BE2C (cell line): ENCODE measurements around the gene LRBA.

Source experiments
- DNase-seq: peaks from one replicate; pipeline ENCODE4 v3.0.0-alpha.2; 2020
- H3K27me3 ChIP-seq: fragments of 250-450 bp; sonication (Bioruptor Pico); 2 replicates; pipeline ENCODE4 v1.5.1; 2020; ENCODE audit warnings: mild to moderate bottlenecking
- H3K36me3 ChIP-seq: fragments of 250-450 bp; sonication (Bioruptor Pico); 2 replicates; pipeline ENCODE4 v1.5.1; 2020; ENCODE audit warnings: mild to moderate bottlenecking
- H3K4me1 ChIP-seq: fragments of 250-450 bp; sonication (Bioruptor Pico); 2 replicates; pipeline ENCODE4 v1.5.1; 2020
- H3K4me3 ChIP-seq: 2 replicates; pipeline ENCODE4 v1.5.1; 2011; ENCODE audit warnings: low read depth, low read length
- H3K9me3 ChIP-seq: fragments of 250-450 bp; sonication (Bioruptor Pico); 2 replicates; pipeline ENCODE4 v1.5.1; 2020
- TF ChIP-seq, protein P1 (sequence below): IDR thresholded peaks from 2 replicates; pipeline ENCODE4 v1.5.1; 2012; ENCODE audit warnings: mild to moderate bottlenecking, low read depth, low read length

The LRBA gene

DNA sequence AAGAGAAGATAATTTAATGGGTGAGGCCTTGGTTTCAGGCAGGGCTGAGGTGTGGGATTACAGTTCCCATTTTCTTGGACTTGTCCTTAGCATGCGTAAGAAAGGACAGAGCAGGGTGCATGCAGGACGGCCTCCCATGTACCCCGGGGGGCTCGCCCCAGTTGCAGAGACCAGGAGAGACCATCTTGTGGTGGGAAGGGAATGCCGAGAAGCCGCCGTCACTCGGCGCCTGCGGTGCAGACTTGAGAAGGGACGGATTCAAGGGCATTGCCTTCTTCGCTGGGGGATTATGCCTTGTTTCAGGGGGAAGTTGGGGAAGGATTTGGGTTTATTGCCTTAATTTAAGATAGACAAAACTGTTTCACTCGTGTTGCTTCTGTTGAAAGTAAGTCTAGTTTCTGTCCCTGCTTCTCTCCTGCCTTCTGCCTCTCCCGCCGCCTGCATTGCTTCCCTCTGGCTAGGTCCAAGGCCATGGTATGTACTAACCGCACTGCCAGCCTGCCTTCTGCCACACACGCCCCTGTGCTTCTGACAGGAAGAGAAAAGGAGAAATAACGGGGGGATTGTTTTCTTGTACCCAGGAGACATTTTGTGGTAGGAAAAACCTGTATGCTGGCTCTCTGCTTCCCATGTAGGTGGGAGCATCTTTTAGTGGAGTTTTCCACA is 761.0 kb downstream of the LRBA start:
- H3K36me3 ChIP-seq = no peaks in the 10 kb centered on the region
- DNase-seq = no peak
- H3K27me3 ChIP-seq = no peaks in the 10 kb centered on the region
- no peaks in the 10 kb centered on the region for H3K9me3 ChIP-seq
- no peak overlapping the region for H3K4me3 ChIP-seq
- H3K4me1 ChIP-seq = peaks cover 6% of the 10 kb centered on the region
- TF ChIP-seq, protein P1, sequence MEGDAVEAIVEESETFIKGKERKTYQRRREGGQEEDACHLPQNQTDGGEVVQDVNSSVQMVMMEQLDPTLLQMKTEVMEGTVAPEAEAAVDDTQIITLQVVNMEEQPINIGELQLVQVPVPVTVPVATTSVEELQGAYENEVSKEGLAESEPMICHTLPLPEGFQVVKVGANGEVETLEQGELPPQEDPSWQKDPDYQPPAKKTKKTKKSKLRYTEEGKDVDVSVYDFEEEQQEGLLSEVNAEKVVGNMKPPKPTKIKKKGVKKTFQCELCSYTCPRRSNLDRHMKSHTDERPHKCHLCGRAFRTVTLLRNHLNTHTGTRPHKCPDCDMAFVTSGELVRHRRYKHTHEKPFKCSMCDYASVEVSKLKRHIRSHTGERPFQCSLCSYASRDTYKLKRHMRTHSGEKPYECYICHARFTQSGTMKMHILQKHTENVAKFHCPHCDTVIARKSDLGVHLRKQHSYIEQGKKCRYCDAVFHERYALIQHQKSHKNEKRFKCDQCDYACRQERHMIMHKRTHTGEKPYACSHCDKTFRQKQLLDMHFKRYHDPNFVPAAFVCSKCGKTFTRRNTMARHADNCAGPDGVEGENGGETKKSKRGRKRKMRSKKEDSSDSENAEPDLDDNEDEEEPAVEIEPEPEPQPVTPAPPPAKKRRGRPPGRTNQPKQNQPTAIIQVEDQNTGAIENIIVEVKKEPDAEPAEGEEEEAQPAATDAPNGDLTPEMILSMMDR = no peak

DNA sequence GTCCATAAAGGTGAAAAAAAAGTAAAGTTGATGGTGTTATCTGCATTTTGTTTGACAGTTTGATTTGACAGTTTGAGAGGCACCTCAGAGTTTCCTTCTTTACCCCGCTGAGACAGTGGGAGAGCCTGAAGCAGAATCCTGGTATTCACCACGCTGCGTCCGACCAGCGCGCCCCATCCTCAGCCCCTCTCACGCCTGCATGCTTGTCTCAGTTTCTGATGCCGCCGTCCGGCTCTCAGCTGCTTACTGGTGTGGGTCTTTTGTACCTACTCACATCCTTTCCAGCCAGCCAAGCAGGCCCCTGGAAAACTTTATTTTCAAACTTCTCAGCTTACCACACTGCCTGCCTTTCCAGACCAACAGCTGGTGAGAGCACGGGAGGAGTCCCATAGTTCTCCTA is 761.7 kb downstream of the LRBA start:
- no peak for DNase-seq
- peaks cover 6% of the 10 kb centered on the region for H3K4me1 ChIP-seq
- TF ChIP-seq, protein P1 = no peak
- no peaks in the 10 kb centered on the region for H3K9me3 ChIP-seq
- no peak overlapping the region for H3K4me3 ChIP-seq
- H3K27me3 ChIP-seq = no peaks in the 10 kb centered on the region
- H3K36me3 ChIP-seq = no peaks in the 10 kb centered on the region

DNA sequence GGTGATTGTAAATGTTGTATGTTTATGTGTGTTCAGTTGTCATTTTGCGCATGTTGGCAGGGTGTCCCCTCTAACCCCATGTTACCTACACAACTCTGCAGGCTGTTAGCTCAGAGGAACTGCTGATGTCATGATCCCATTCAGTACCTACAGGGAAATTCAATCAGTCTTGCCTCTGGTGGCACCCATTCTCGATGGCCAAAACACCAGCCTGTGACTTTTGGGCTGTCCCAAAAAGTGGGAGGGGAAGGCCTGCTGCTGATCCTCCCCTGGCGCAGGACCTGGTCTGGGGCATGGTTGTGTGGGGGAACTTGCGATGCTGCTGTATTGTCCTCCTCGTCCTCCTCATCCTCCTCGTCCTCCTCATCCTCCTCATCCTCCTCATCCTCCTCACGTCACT is 762.3 kb downstream of the LRBA start:
- Histone ChIP-seq H3K36me3 (no peaks in the 10 kb centered on the region), H3K9me3 (no peaks in the 10 kb centered on the region), H3K4me3 (no peak overlapping the region), H3K27me3 (no peaks in the 10 kb centered on the region), H3K4me1 (peaks cover 7% of the 10 kb centered on the region)
- TF ChIP-seq, protein P1 = no peak
- no peak for DNase-seq

GRCh38 chr4:150252306-150252705 is 762.8 kb downstream of the LRBA start:
- Histone ChIP-seq H3K27me3 (no peaks in the 10 kb centered on the region), H3K9me3 (no peaks in the 10 kb centered on the region), H3K36me3 (no peaks in the 10 kb centered on the region), H3K4me3 (no peak overlapping the region), H3K4me1 (peaks cover 10% of the 10 kb centered on the region)
- TF ChIP-seq, protein P1 = no peak
- no peak for DNase-seq

- H3K4me3 ChIP-seq = no peak overlapping the region
- no peaks in the 10 kb centered on the region for H3K36me3 ChIP-seq
- H3K4me1 ChIP-seq = peaks cover 10% of the 10 kb centered on the region
- no peaks in the 10 kb centered on the region for H3K27me3 ChIP-seq
- peak; percentile 57 for DNase-seq
- no peaks in the 10 kb centered on the region for H3K9me3 ChIP-seq
- TF ChIP-seq, protein P1 = peak; percentile 16
Observed at GRCh38 chr4:150251752-150252190, 763.3 kb downstream of the LRBA start.

DNA sequence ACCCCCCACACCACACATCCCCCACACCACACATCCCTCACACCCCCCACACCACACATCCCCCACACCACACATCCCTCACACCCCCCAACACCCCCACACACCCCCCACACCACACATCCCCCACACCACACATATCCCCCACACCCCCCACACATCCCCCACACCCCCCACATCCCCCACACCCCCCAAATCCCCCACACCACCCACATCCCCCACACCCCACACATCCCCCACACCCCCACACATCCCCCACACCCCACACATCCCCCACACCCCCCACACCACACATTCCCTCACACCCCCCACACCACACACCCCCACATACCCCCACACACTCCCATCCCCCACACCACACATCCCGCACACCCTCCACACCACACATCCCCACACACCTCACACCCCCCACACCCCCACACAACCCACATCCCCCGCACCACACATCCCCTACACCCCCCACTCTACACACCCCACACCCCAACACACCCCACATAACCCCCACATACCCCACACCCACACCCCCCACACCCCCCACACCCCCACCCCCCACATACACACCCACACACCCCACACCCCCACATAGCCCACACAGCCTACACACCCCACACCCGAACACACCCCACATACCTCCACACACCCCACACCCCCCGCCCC is 764.0 kb downstream of the LRBA start:
- no peaks in the 10 kb centered on the region for H3K27me3 ChIP-seq
- H3K4me1 ChIP-seq = peaks cover 10% of the 10 kb centered on the region
- no peak overlapping the region for H3K4me3 ChIP-seq
- H3K9me3 ChIP-seq = no peaks in the 10 kb centered on the region
- H3K36me3 ChIP-seq = no peaks in the 10 kb centered on the region
- TF ChIP-seq, protein P1 = no peak
- DNase-seq = no peak
